Smooth muscle cell of the coronary artery (primary cell): ENCODE data around the gene NCMAP. TPM values are rescaled to one million over a fixed set of nuclear protein-coding genes. Genes with fewer than 3 reads are reported as not detected.

Source experiments
- total RNA-seq: library from RNA; depleted of rRNA; stranded (reverse); fragments of >200 nt; gene quantifications from 2 replicates; pipeline ENCODE4 v1.2.3, GENCODE V29; 2014; ENCODE audit warnings: low replicate concordance

NCMAP gene
- not detected in 2 replicates for total RNA-seq

DNA sequence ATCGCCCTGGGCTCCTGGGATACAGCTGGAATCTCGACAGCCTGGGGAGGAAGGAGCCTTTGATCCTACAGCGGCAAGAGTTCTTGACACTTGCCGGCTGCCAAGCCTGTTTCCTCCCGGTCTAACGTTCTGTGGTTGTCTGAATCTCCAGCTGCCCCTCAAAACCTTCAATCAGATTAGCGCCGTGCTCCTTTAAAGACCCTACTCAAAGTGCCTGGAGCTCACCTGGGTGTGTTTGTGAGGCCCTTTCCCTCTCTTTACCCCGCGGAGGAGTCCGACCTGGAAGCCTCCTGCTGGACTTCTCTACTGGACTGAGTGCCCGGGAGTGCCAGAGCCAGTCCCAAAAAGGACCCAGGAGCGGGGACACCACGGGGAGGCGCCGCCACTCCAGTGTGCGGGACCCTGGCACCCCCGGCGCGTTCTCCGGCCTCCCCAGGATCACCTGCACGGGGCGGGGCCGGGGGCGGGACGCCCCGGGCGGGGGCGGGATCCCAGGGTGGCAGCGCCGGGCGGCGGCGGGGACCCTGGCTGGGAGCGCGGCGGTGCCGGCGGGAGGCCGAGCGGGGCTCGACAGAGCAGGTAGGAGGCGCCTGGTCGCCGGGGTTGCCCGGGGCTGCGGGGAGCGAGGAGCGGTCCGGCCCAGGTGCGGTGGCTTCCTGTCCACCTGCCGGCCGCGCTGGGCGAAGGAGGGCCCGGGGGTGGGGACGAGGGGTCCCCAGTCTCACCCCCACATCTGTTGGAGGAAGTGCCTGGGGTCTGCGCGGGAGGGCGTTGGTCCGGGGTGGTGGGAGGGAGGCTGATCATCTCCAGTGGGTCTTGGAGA lies at the start of gene NCMAP:
TSS of gene NCMAP (plus strand) at position 497 of the 823 bp plus-strand sequence. CDS start 39,344 bp downstream, outside the sequence.

GRCh38 chr1:24642481-24643362 lies 86.8 kb downstream of the NCMAP start, which contains the start of gene SRRM1:
SRRM1 (plus strand) TSS chr1:24643302; CDS start chr1:24643327, 25 bp downstream.

Other genes with a start within 250 kb of the NCMAP start
- not detected in 2 replicates for gene GRHL3, start 236.7 kb upstream of the NCMAP start, total RNA-seq
- 2.3 and 2.5 TPM in 2 replicates for gene STPG1, start 142.3 kb upstream of the NCMAP start, total RNA-seq
- 24.8 and 25.3 TPM in 2 replicates for gene NIPAL3, start 140.3 kb upstream of the NCMAP start, total RNA-seq
- 1.6 and 5.7 TPM in 2 replicates for gene RCAN3, start 53.3 kb upstream of the NCMAP start, total RNA-seq
- 10.6 and 18.9 TPM in 2 replicates for gene SRRM1, start 87.2 kb downstream of the NCMAP start, total RNA-seq
- 100 and 309 TPM in 2 replicates for gene CLIC4, start 189.4 kb downstream of the NCMAP start, total RNA-seq